Nephron (organoid): Measurements from ENCODE around the gene ZNF594.

Experiments used
- H3K27ac Mint-ChIP-seq, 3 experiments: 2 replicates each; pipeline ENCODE4 v1.8.0; 2020; ENCODE audit warnings: mixed read lengths in 3 of 3, mild to moderate bottlenecking in 2 of 3, moderate library complexity in 1 of 3
- H3K27me3 Mint-ChIP-seq: 2 replicates; pipeline ENCODE4 v1.8.0; 2021; ENCODE audit warnings: low read depth, mild to moderate bottlenecking, moderate library complexity, mixed read lengths
- H3K36me3 Mint-ChIP-seq: 2 replicates; pipeline ENCODE4 v1.8.0; 2020; ENCODE audit warnings: low read depth, mixed read lengths
- H3K4me1 Mint-ChIP-seq: 2 replicates; pipeline ENCODE4 v1.8.0; 2020; ENCODE audit warnings: mixed read lengths
- H3K4me3 Mint-ChIP-seq, 3 experiments: 2 replicates each; pipeline ENCODE4 v1.8.0; 2020; ENCODE audit warnings: mild to moderate bottlenecking in 3 of 3, mixed read lengths in 3 of 3, moderate library complexity in 2 of 3
- H3K9me3 Mint-ChIP-seq: 2 replicates; pipeline ENCODE4 v1.8.0; 2020; ENCODE audit warnings: mixed read lengths
- CTCF ChIP-seq, 3 experiments: fragments of 200-600 bp; sonication (generic); IDR thresholded peaks; one replicate each; pipeline ENCODE4 v1.5.0; 2021; ENCODE audit warnings: antibody characterized with exemption in 3 of 3; ENCODE audit not compliant: unreplicated experiment in 3 of 3

The ZNF594 gene

GRCh38 chr17:5203908-5204294 is 12.2 kb upstream of the ZNF594 start:
- Mint-ChIP-seq H3K9me3 (peaks cover 7% of the 10 kb centered on the region), H3K27ac (no peak overlapping the region), H3K4me3 (no peak overlapping the region), H3K4me1 (no peaks in the 10 kb centered on the region), H3K27me3 (no peaks in the 10 kb centered on the region), H3K36me3 (peaks cover 19% of the 10 kb centered on the region)
- TF ChIP-seq CTCF (IDR thresholded peaks at IDR 0.05; ENCODE audit: unreplicated experiment in 3 of 3) = no peak

- H3K9me3 Mint-ChIP-seq = peaks cover 7% of the 10 kb centered on the region
- H3K27ac Mint-ChIP-seq = no peak overlapping the region
- no peak for TF ChIP-seq CTCF (IDR thresholded peaks at IDR 0.05; ENCODE audit: unreplicated experiment in 3 of 3)
- H3K4me3 Mint-ChIP-seq = no peak overlapping the region
- peaks cover 15% of the 10 kb centered on the region for H3K36me3 Mint-ChIP-seq
- no peaks in the 10 kb centered on the region for H3K4me1 Mint-ChIP-seq
- no peaks in the 10 kb centered on the region for H3K27me3 Mint-ChIP-seq
Observed at GRCh38 chr17:5203178-5203907, 11.7 kb upstream of the ZNF594 start.

GRCh38 chr17:5201011-5201410 is 9.3 kb upstream of the ZNF594 start:
- H3K4me3 Mint-ChIP-seq = no peak overlapping the region
- no peak overlapping the region for H3K27ac Mint-ChIP-seq
- no peaks in the 10 kb centered on the region for H3K27me3 Mint-ChIP-seq
- H3K4me1 Mint-ChIP-seq = no peaks in the 10 kb centered on the region
- H3K36me3 Mint-ChIP-seq = peaks cover 16% of the 10 kb centered on the region
- TF ChIP-seq CTCF (IDR thresholded peaks at IDR 0.05; ENCODE audit: unreplicated experiment in 3 of 3) = no peak
- H3K9me3 Mint-ChIP-seq = peaks cover 7% of the 10 kb centered on the region

GRCh38 chr17:5200360-5200759 is 8.7 kb upstream of the ZNF594 start:
- no peak for TF ChIP-seq CTCF (IDR thresholded peaks at IDR 0.05; ENCODE audit: unreplicated experiment in 3 of 3)
- H3K27ac Mint-ChIP-seq = no peak overlapping the region
- H3K36me3 Mint-ChIP-seq = peaks cover 20% of the 10 kb centered on the region
- peaks cover 7% of the 10 kb centered on the region for H3K9me3 Mint-ChIP-seq
- no peak overlapping the region for H3K4me3 Mint-ChIP-seq
- H3K27me3 Mint-ChIP-seq = no peaks in the 10 kb centered on the region
- no peaks in the 10 kb centered on the region for H3K4me1 Mint-ChIP-seq

GRCh38 chr17:5198472-5198871 is 6.8 kb upstream of the ZNF594 start:
- H3K27ac Mint-ChIP-seq = no peak overlapping the region
- no peaks in the 10 kb centered on the region for H3K27me3 Mint-ChIP-seq
- no peak for TF ChIP-seq CTCF (IDR thresholded peaks at IDR 0.05; ENCODE audit: unreplicated experiment in 3 of 3)
- no peaks in the 10 kb centered on the region for H3K9me3 Mint-ChIP-seq
- H3K4me3 Mint-ChIP-seq = no peak overlapping the region
- peaks cover 15% of the 10 kb centered on the region for H3K36me3 Mint-ChIP-seq
- H3K4me1 Mint-ChIP-seq = no peaks in the 10 kb centered on the region

- Mint-ChIP-seq H3K4me3 (peak overlapping the region in 1 of 3 experiments; percentile 30), H3K27ac (no peak overlapping the region), H3K36me3 (peaks cover 42% of the 10 kb centered on the region), H3K27me3 (no peaks in the 10 kb centered on the region), H3K9me3 (peaks cover 29% of the 10 kb centered on the region), H3K4me1 (peaks cover 18% of the 10 kb centered on the region)
- TF ChIP-seq CTCF (IDR thresholded peaks at IDR 0.05; ENCODE audit: unreplicated experiment in 3 of 3) = no peak
Observed at GRCh38 chr17:5194346-5194745, 2.7 kb upstream of the ZNF594 start.
